Measurements from ENCODE around the gene GPRC5C.

DNA sequence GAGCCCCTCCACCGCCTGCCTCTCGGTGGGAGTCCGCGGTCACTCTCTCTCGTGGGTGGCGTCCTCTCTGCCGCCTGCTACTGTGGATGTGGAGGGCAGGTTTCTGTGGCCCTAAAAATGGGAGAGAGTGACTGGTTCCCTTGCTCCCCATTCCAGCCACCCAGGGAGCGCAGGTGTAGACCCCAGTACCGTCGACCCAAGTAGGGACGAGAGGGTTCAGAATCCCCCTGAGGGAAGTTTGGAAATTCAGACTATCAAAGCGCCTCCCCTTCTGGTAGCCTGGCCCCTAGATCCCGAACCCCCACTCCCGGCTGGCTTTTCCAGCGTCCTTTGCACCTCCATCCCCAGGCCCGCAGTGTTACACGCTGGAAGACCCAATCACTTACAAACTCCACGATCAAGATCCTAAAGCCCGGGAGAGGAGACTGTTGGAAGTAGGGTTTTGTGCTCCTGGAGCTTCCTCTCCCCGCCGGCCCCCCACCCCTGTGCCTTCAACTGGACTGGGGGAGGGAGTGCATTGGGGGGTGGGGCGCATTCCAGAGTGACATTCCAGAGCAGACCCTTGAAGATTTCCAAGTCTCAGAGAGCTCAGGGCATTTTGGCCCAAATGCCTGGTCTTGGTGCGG is 991 bp downstream of the GPRC5C start:
- TF ChIP-seq EP300 (IDR thresholded peaks at IDR 0.05; ENCODE audit: low read length) (no peak), EZH2 (IDR thresholded peaks at IDR 0.05; ENCODE audit: borderline replicate concordance, low read depth, low read length) (no peak), KLF16 (IDR thresholded peaks at IDR 0.05) (no peak), ZNF232 (CRISPR knock-in tag; IDR thresholded peaks at IDR 0.05) (no peak), GABPA (tag; conservative IDR thresholded peaks at IDR 0.05; ENCODE audit: low read depth) (no peak)
- TF ChIP-seq, protein P1, sequence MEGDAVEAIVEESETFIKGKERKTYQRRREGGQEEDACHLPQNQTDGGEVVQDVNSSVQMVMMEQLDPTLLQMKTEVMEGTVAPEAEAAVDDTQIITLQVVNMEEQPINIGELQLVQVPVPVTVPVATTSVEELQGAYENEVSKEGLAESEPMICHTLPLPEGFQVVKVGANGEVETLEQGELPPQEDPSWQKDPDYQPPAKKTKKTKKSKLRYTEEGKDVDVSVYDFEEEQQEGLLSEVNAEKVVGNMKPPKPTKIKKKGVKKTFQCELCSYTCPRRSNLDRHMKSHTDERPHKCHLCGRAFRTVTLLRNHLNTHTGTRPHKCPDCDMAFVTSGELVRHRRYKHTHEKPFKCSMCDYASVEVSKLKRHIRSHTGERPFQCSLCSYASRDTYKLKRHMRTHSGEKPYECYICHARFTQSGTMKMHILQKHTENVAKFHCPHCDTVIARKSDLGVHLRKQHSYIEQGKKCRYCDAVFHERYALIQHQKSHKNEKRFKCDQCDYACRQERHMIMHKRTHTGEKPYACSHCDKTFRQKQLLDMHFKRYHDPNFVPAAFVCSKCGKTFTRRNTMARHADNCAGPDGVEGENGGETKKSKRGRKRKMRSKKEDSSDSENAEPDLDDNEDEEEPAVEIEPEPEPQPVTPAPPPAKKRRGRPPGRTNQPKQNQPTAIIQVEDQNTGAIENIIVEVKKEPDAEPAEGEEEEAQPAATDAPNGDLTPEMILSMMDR (IDR thresholded peaks at IDR 0.05 in 2 of 3, conservative IDR thresholded peaks at IDR 0.05 in 1 of 3; ENCODE audit: insufficient read depth in 2 of 3, low read depth in 1 of 3, low read length in 3 of 3) = no peak
- TF ChIP-seq, protein P2, sequence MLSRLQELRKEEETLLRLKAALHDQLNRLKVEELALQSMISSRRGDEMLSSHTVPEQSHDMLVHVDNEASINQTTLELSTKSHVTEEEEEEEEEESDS (CRISPR knock-in tag; IDR thresholded peaks at IDR 0.05) = no peak
- TF ChIP-seq, protein P3, sequence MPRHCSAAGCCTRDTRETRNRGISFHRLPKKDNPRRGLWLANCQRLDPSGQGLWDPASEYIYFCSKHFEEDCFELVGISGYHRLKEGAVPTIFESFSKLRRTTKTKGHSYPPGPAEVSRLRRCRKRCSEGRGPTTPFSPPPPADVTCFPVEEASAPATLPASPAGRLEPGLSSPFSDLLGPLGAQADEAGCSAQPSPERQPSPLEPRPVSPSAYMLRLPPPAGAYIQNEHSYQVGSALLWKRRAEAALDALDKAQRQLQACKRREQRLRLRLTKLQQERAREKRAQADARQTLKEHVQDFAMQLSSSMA (CRISPR knock-in tag; IDR thresholded peaks at IDR 0.05) = no peak
- TF ChIP-seq, protein P4, sequence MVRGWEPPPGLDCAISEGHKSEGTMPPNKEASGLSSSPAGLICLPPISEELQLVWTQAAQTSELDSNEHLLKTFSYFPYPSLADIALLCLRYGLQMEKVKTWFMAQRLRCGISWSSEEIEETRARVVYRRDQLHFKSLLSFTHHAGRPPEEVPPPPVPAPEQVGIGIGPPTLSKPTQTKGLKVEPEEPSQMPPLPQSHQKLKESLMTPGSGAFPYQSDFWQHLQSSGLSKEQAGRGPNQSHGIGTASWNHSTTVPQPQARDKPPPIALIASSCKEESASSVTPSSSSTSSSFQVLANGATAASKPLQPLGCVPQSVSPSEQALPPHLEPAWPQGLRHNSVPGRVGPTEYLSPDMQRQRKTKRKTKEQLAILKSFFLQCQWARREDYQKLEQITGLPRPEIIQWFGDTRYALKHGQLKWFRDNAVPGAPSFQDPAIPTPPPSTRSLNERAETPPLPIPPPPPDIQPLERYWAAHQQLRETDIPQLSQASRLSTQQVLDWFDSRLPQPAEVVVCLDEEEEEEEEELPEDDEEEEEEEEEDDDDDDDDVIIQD (CRISPR knock-in tag; IDR thresholded peaks at IDR 0.05) = no peak
